Panc1 (cell line): ENCODE results near the gene DGKD. TPM values are rescaled to one million over a fixed set of nuclear protein-coding genes. Genes with fewer than 3 reads are reported as not detected.

Experiments used
- ATAC-seq: fragments of 200-7000 bp; cut with Tn5 transposase; 2 replicates; pipeline ENCODE4 v1.9.1; 2020; ENCODE audit warnings: mild to moderate bottlenecking, moderate library complexity
- BruUV-seq: library from RNA; stranded (reverse); fragments of 400-500 nt; replicated peaks from 2 replicates; lab custom pipeline; 2021; lab: Mats Ljungman, UMichigan
- CTCF ChIA-PET: fragments of 300-600 bp; sonication (Branson Sonifier 250); formaldehyde crosslinking; loops from one replicate; lab custom pipeline; 2022; ENCODE audit warnings: antibody characterized with exemption; lab: Charles Lee
- POLR2A ChIA-PET: fragments of 300-600 bp; sonication (Branson Sonifier 250); formaldehyde crosslinking; loops from one replicate; lab custom pipeline; 2022; ENCODE audit warnings: antibody characterized with exemption; lab: Charles Lee
- DNase-seq: peaks from one replicate; pipeline ENCODE4 v3.0.0-alpha.2; 2010; ENCODE audit warnings: low read depth, low spot score
- H3K27ac ChIP-seq: 2 replicates; pipeline ENCODE4 v1.5.1; 2011; ENCODE audit warnings: mild to moderate bottlenecking, low read length, inconsistent platforms
- H3K27me3 ChIP-seq: fragments of 200-500 bp; sonication (Bioruptor generic); 2 replicates; pipeline ENCODE4 v1.6.0; 2014; ENCODE audit warnings: low read length, inconsistent platforms; ENCODE audit not compliant: control insufficient read depth, insufficient read depth
- H3K36me3 ChIP-seq: fragments of 200-500 bp; sonication (Bioruptor generic); 2 replicates; pipeline ENCODE4 v1.5.1; 2014; ENCODE audit warnings: inconsistent platforms, mild to moderate bottlenecking, low read length, moderate library complexity; ENCODE audit not compliant: control insufficient read depth, insufficient read depth
- H3K4me1 ChIP-seq: 2 replicates; pipeline ENCODE4 v1.5.1; 2011; ENCODE audit warnings: inconsistent platforms, mild to moderate bottlenecking, low read length, moderate library complexity; ENCODE audit not compliant: control insufficient read depth, insufficient read depth
- H3K4me3 ChIP-seq, 2 experiments: 2 replicates each; pipeline ENCODE4 v1.5.1; 2011 to 2012; ENCODE audit warnings: low read depth in 2 of 2, low read length in 2 of 2, mild to moderate bottlenecking in 2 of 2, inconsistent platforms in 1 of 2, moderate library complexity in 1 of 2
- H3K9me3 ChIP-seq: fragments of 200-500 bp; sonication (Bioruptor generic); 2 replicates; pipeline ENCODE4 v1.5.1; 2014; ENCODE audit warnings: low read depth, mild to moderate bottlenecking, inconsistent platforms, low read length, moderate library complexity; ENCODE audit not compliant: control insufficient read depth, insufficient read depth
- POLR2AphosphoS5 ChIP-seq: IDR thresholded peaks from 2 replicates; pipeline ENCODE4 v1.6.1; 2012; ENCODE audit warnings: mild to moderate bottlenecking, low read depth, low read length, moderate library complexity
- SIN3A ChIP-seq: IDR thresholded peaks from 2 replicates; pipeline ENCODE4 v1.6.1; 2012; ENCODE audit warnings: low read depth, mild to moderate bottlenecking, low read length, moderate library complexity, borderline replicate concordance; ENCODE audit not compliant: insufficient read depth
- TCF7L2 ChIP-seq: IDR thresholded peaks from 2 replicates; pipeline ENCODE4 v1.6.1; 2011; ENCODE audit warnings: mild to moderate bottlenecking, low read depth, low read length, inconsistent platforms
- in situ Hi-C: cut with HindIII; loops from 2 replicates; pipeline ENCODE4 v1.10.0; 2016; ENCODE audit warnings: low sequenced_read_pairs, low pct_unique_long_range_greater_than_20kb
- intact Hi-C: fragments of 100-400 bp; cut with micrococcal nuclease; formaldehyde crosslinking; loops from one replicate; pipeline ENCODE4 v1.10.0; 2022; ENCODE audit not compliant: unreplicated experiment
- total RNA-seq: library from RNA; stranded (reverse); gene quantifications from one replicate; pipeline ENCODE4 v1.2.1, GENCODE V29; 2021; ENCODE audit not compliant: unreplicated experiment
- TF ChIP-seq, protein P1 (sequence below), 2 experiments: IDR thresholded peaks; 2 replicates each; pipeline ENCODE4 v1.6.1; 2011 to 2012; ENCODE audit warnings: low read depth in 2 of 2, control low read depth in 1 of 2, low read length in 1 of 2, mild to moderate bottlenecking in 1 of 2, moderate library complexity in 1 of 2; ENCODE audit not compliant: insufficient read depth in 1 of 2
- TF ChIP-seq, protein P2 (sequence below): fragments of 450-650 bp; IDR thresholded peaks from 2 replicates; pipeline ENCODE4 v1.5.1; 2017; ENCODE audit warnings: mild to moderate bottlenecking

Gene DGKD
- total RNA-seq, 1 experiment from 2014 or later = 89.0 TPM

DNA sequence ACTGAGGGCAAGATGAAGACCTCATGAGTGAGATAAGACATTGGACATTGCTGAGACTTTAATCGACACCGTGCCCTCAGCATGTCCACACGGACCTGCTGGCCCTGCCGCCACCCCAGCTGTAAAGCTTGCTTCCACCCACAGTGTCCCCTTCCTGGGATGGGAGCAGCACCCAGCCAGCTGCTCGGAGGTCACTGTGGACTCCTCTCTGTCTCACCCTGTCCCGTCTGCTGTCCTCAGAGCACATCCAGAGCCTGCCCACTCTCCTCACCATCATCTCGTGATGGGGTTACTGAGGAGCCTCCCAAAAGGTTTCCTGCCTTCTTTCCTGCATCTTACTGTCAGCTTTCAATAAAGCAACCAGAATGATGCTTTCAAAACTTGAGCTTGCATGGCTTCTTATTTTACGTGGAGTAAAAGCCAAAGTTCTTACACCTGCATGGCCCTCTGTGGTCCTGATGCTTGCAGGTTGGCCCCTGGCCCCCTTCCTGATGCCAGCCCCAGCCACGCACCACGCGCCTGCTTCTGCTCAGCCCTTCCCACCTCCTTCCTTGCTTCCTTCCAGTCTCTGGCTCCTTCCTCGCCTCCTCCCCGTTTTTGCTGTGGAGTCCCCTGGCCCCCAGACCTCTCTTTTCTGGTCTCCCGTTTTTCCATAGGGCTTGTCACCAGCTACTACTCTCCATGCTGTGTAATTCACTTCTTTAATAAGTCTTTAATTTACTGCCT, 67.0 kb downstream of the DGKD start:
- ChIA-PET CTCF (no interaction called here), POLR2A (no interaction called here)
- peaks cover 94% of the 10 kb centered on the region for H3K4me1 ChIP-seq
- no peaks in the 10 kb centered on the region for H3K9me3 ChIP-seq
- ATAC-seq = no peak
- no peak for TF ChIP-seq POLR2AphosphoS5
- TF ChIP-seq SIN3A = no peak
- no peak for TF ChIP-seq TCF7L2
- TF ChIP-seq, protein P1, sequence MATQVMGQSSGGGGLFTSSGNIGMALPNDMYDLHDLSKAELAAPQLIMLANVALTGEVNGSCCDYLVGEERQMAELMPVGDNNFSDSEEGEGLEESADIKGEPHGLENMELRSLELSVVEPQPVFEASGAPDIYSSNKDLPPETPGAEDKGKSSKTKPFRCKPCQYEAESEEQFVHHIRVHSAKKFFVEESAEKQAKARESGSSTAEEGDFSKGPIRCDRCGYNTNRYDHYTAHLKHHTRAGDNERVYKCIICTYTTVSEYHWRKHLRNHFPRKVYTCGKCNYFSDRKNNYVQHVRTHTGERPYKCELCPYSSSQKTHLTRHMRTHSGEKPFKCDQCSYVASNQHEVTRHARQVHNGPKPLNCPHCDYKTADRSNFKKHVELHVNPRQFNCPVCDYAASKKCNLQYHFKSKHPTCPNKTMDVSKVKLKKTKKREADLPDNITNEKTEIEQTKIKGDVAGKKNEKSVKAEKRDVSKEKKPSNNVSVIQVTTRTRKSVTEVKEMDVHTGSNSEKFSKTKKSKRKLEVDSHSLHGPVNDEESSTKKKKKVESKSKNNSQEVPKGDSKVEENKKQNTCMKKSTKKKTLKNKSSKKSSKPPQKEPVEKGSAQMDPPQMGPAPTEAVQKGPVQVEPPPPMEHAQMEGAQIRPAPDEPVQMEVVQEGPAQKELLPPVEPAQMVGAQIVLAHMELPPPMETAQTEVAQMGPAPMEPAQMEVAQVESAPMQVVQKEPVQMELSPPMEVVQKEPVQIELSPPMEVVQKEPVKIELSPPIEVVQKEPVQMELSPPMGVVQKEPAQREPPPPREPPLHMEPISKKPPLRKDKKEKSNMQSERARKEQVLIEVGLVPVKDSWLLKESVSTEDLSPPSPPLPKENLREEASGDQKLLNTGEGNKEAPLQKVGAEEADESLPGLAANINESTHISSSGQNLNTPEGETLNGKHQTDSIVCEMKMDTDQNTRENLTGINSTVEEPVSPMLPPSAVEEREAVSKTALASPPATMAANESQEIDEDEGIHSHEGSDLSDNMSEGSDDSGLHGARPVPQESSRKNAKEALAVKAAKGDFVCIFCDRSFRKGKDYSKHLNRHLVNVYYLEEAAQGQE (IDR thresholded peaks at IDR 0.05; ENCODE audit: insufficient read depth in 1 of 2, low read depth in 2 of 2, low read length in 1 of 2) = no peak
- TF ChIP-seq, protein P2, sequence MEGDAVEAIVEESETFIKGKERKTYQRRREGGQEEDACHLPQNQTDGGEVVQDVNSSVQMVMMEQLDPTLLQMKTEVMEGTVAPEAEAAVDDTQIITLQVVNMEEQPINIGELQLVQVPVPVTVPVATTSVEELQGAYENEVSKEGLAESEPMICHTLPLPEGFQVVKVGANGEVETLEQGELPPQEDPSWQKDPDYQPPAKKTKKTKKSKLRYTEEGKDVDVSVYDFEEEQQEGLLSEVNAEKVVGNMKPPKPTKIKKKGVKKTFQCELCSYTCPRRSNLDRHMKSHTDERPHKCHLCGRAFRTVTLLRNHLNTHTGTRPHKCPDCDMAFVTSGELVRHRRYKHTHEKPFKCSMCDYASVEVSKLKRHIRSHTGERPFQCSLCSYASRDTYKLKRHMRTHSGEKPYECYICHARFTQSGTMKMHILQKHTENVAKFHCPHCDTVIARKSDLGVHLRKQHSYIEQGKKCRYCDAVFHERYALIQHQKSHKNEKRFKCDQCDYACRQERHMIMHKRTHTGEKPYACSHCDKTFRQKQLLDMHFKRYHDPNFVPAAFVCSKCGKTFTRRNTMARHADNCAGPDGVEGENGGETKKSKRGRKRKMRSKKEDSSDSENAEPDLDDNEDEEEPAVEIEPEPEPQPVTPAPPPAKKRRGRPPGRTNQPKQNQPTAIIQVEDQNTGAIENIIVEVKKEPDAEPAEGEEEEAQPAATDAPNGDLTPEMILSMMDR = no peak
- peak overlapping the region; percentile 24 to 68; a peak in 3 of 4 replicates for H3K4me3 ChIP-seq
- no peaks in the 10 kb centered on the region for H3K36me3 ChIP-seq
- H3K27ac ChIP-seq = peak overlapping the region; percentile 80
- BruUV-seq = no TSS peak
- in situ Hi-C loops (no loop called here), intact Hi-C loops (no loop called here)
- DNase-seq = no peak
- H3K27me3 ChIP-seq = no peaks in the 10 kb centered on the region

DNA sequence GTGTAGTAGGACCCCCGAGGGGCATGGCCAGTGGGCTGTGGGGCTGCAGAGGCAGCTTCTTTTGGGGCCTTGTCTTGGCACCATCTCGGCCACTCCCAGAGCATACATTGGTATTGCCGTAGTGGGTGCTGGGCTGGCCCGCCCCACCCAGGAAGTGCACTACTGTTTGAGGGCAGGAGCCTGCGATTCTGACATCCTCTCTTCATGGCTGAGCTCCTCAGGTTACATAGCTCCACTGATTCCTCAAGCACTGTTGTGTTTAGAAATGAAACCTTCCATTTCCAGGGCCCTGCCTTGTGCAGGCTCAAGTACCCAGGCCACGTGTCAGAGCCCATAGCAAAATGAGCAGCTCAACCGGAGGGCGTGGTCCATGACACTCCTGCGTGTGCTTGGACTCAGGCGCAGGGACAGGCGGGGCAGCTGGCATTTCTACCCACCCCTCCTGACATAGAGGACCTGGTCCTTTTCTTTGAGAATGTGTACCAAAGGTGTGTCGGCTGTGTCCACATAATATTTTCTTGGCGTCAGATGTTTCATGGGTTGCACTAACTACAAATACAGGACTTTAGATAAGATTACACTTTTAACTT, 67.9 kb downstream of the DGKD start:
- peak overlapping the region in 1 of 2 experiments; percentile 68; a peak in 2 of 4 replicates for H3K4me3 ChIP-seq
- no peak for DNase-seq
- intact Hi-C loops (no loop called here), in situ Hi-C loops (no loop called here)
- ChIA-PET POLR2A (no interaction called here), CTCF (no interaction called here)
- no peaks in the 10 kb centered on the region for H3K27me3 ChIP-seq
- H3K9me3 ChIP-seq = no peaks in the 10 kb centered on the region
- peaks cover 94% of the 10 kb centered on the region for H3K4me1 ChIP-seq
- peak; percentile 51 for ATAC-seq
- TF ChIP-seq SIN3A (no peak), POLR2AphosphoS5 (0 out of 2 replicates have a peak, but pooled peaks have one; percentile 37)
- H3K27ac ChIP-seq = peak overlapping the region; percentile 80
- BruUV-seq = no TSS peak
- H3K36me3 ChIP-seq = no peaks in the 10 kb centered on the region
